K562 (cell line): Measurements from ENCODE around the gene ARRDC5. TPM values are rescaled to one million over a fixed set of nuclear protein-coding genes. Genes with fewer than 3 reads are reported as not detected.

Experiments used
- ARHGAP35 ChIP-seq: fragments of 450-650 bp; IDR thresholded peaks from 2 replicates; pipeline ENCODE4 v1.6.1; 2018; ENCODE audit not compliant: partially characterized antibody
- BRD4 ChIP-seq: fragments of 200-600 bp; sonication (generic); IDR thresholded peaks from 2 replicates; pipeline ENCODE4 v1.6.1; 2017; ENCODE audit warnings: inconsistent platforms
- BRD9 ChIP-seq: fragments of 450-650 bp; IDR thresholded peaks from 2 replicates; pipeline ENCODE4 v1.6.1; 2018; ENCODE audit warnings: low read depth; ENCODE audit not compliant: partially characterized antibody
- CBX1 ChIP-seq: sonication (generic); IDR thresholded peaks from 2 replicates; pipeline ENCODE4 v1.6.1; 2016; ENCODE audit warnings: antibody characterized with exemption, low read depth, mild to moderate bottlenecking
- E2F5 ChIP-seq: sonication (generic); formaldehyde crosslinking; IDR thresholded peaks from 2 replicates; pipeline ENCODE4 v1.8.0; 2022; ENCODE audit warnings: mild to moderate bottlenecking, missing genetic modification reagents
- FOXP1 ChIP-seq: sonication (generic); formaldehyde crosslinking; IDR thresholded peaks from 2 replicates; pipeline ENCODE4 v1.8.0; 2022; ENCODE audit warnings: mild to moderate bottlenecking, missing genetic modification reagents
- JUND ChIP-seq, 2 experiments: IDR thresholded peaks; 2 replicates in 1 of 2; 3 replicates in 1 of 2; pipeline ENCODE4 v1.6.1; 2011; ENCODE audit warnings: borderline replicate concordance in 2 of 2, low read depth in 2 of 2, low read length in 2 of 2, improper control_type of control experiment in 1 of 2, missing biosample characterization in 1 of 2, missing genetic modification characterization in 1 of 2, missing genetic modification reagents in 1 of 2
- MAFK ChIP-seq: IDR thresholded peaks from 2 replicates; pipeline ENCODE4 v1.6.1; 2011; ENCODE audit warnings: low read length, improper control_type of control experiment
- MYC ChIP-seq, 2 experiments: fragments of 250-450 bp in 1 of 2; sonication (Bioruptor Pico) in 1 of 2; IDR thresholded peaks; 2 replicates each; pipeline versions ENCODE4 v1.5.1 to v1.6.1; 2012 to 2021; ENCODE audit warnings: low read depth in 2 of 2, borderline replicate concordance in 1 of 2, improper control_type of control experiment in 1 of 2, low read length in 1 of 2, mild to moderate bottlenecking in 1 of 2, moderate library complexity in 1 of 2
- NCOR1 ChIP-seq: fragments of 450-650 bp; IDR thresholded peaks from 2 replicates; pipeline ENCODE4 v1.6.1; 2016; ENCODE audit warnings: mild to moderate bottlenecking, moderate library complexity
- NFXL1 ChIP-seq: fragments of 450-650 bp; formaldehyde crosslinking; IDR thresholded peaks from 2 replicates; pipeline ENCODE4 v1.4.0; 2021; ENCODE audit warnings: mild to moderate bottlenecking
- PCBP1 ChIP-seq: fragments of 200-400 bp; formaldehyde crosslinking; IDR thresholded peaks from 2 replicates; pipeline ENCODE4 v1.6.1; 2018; ENCODE audit warnings: mild to moderate bottlenecking, low read depth, low read length; ENCODE audit not compliant: poor library complexity, severe bottlenecking
- PHF20 ChIP-seq: fragments of 450-650 bp; IDR thresholded peaks from 2 replicates; pipeline ENCODE4 v1.6.1; 2018; ENCODE audit not compliant: partially characterized antibody
- SMARCA4 ChIP-seq: fragments of 450-650 bp; IDR thresholded peaks from 2 replicates; pipeline ENCODE4 v1.6.1; 2016
- SMARCB1 ChIP-seq: IDR thresholded peaks from 2 replicates; pipeline ENCODE4 v1.6.1; 2011; ENCODE audit warnings: improper control_type of control experiment, low read depth; ENCODE audit not compliant: insufficient read length
- SNIP1 ChIP-seq: fragments of 450-650 bp; IDR thresholded peaks from 2 replicates; pipeline ENCODE4 v1.7.1; 2017; ENCODE audit warnings: low read depth, mild to moderate bottlenecking
- SUPT5H ChIP-seq: fragments of 450-650 bp; IDR thresholded peaks from 2 replicates; pipeline ENCODE4 v1.6.1; 2016
- TAL1 ChIP-seq: fragments of 450-650 bp; IDR thresholded peaks from 2 replicates; pipeline ENCODE4 v1.6.1; 2016; ENCODE audit warnings: mild to moderate bottlenecking
- THRAP3 ChIP-seq: fragments of 450-650 bp; IDR thresholded peaks from 2 replicates; pipeline ENCODE4 v1.6.1; 2016; ENCODE audit warnings: mild to moderate bottlenecking, inconsistent platforms, borderline replicate concordance
- ZC3H4 ChIP-seq: sonication (generic); formaldehyde crosslinking; IDR thresholded peaks from 2 replicates; pipeline ENCODE4 v1.9.0; 2021; ENCODE audit warnings: missing genetic modification reagents, borderline replicate concordance
- ZNF165 ChIP-seq: fragments of 250-450 bp; sonication (Bioruptor Pico); IDR thresholded peaks from 2 replicates; pipeline ENCODE4 v1.4.0; 2020; ENCODE audit warnings: borderline replicate concordance
- ZNF175 ChIP-seq: fragments of 200-800 bp; sonication (Bioruptor generic); IDR thresholded peaks from 2 replicates; pipeline ENCODE4 v1.6.1; 2016; ENCODE audit warnings: low read depth, mild to moderate bottlenecking, missing genetic modification characterization, missing compliant biosample characterization
- ZNF24 ChIP-seq: fragments of 450-650 bp; IDR thresholded peaks from 2 replicates; pipeline ENCODE4 v1.6.1; 2016
- ZNF253 ChIP-seq: fragments of 250-450 bp; sonication (Bioruptor Pico); conservative IDR thresholded peaks from 2 replicates; pipeline ENCODE4 v1.6.1; 2021; ENCODE audit warnings: mild to moderate bottlenecking
- ZNF311 ChIP-seq: fragments of 250-450 bp; sonication (Bioruptor Pico); IDR thresholded peaks from 2 replicates; pipeline ENCODE4 v1.4.0; 2020; ENCODE audit warnings: mild to moderate bottlenecking, moderate library complexity
- polyA plus RNA-seq, 8 experiments: library from polyadenylated mRNA; depleted of rRNA in 4 of 8; stranded (reverse) in 5 of 8; unstranded in 3 of 8; fragments of >200 nt; fragmentation: Nextera tagmentation in 2 of 8; fragmentation: Illumina TruSeq in 1 of 8; extraction: Ambion mirVana in 2 of 8; extraction: Trizol in 1 of 8; gene quantifications; 2 replicates each; pipeline versions ENCODE4 v1.2.1 to v1.2.3, GENCODE V29; 2011 to 2014; ENCODE audit warnings: inconsistent platforms in 1 of 8, missing spikeins in 1 of 8
- total RNA-seq, 7 experiments: library from RNA; depleted of rRNA in 6 of 7; stranded (reverse); fragments of >200 nt in 6 of 7; fragmentation: Illumina TruSeq in 2 of 7; extraction: Trizol in 2 of 7; gene quantifications; 2 replicates each; pipeline versions ENCODE4 v1.2.1 to v1.2.3, GENCODE V29; 2011 to 2021; ENCODE audit warnings: low replicate concordance in 1 of 7
- TF ChIP-seq, protein P1 (sequence below): sonication (generic); formaldehyde crosslinking; IDR thresholded peaks from 2 replicates; pipeline ENCODE4 v1.8.0; 2022; ENCODE audit warnings: missing genetic modification reagents, mild to moderate bottlenecking, moderate library complexity, borderline replicate concordance

Gene ARRDC5
- total and polyA plus RNA-seq, 9 of the 15 experiments (the other 6 are each of a cell fraction or from before 2014, with no cell fraction given) = not detected

- TF ChIP-seq, protein P1, sequence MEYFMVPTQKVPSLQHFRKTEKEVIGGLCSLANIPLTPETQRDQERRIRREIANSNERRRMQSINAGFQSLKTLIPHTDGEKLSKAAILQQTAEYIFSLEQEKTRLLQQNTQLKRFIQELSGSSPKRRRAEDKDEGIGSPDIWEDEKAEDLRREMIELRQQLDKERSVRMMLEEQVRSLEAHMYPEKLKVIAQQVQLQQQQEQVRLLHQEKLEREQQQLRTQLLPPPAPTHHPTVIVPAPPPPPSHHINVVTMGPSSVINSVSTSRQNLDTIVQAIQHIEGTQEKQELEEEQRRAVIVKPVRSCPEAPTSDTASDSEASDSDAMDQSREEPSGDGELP (CRISPR knock-in tag) = peak; percentile 70
- TF ChIP-seq SUPT5H = no peak
- 0 out of 2 replicates have a peak, but pooled peaks have one; percentile 47 for TF ChIP-seq MYC (IDR thresholded peaks at IDR 0.05; ENCODE audit: low read depth, low read length)
- no peak for TF ChIP-seq MYC (CRISPR knock-in tag; IDR thresholded peaks at IDR 0.05; ENCODE audit: borderline replicate concordance, low read depth)
- 0 out of 2 replicates have a peak, but pooled peaks have one; percentile 20 for TF ChIP-seq BRD4
- peak; percentile 39 for TF ChIP-seq SMARCB1
- no peak for TF ChIP-seq ZNF165 (CRISPR knock-in tag)
- TF ChIP-seq CBX1 = peak; percentile 99
- no peak for TF ChIP-seq SNIP1
- TF ChIP-seq SMARCA4 = peak; percentile 95
- TF ChIP-seq ZC3H4 (CRISPR knock-in tag) = no peak
- TF ChIP-seq JUND (IDR thresholded peaks at IDR 0.05; ENCODE audit: borderline replicate concordance, low read depth, low read length) = peak; percentile 100
- TF ChIP-seq JUND (tag; IDR thresholded peaks at IDR 0.05; ENCODE audit: borderline replicate concordance, low read depth, low read length) = peak; percentile 98
- peak; percentile 85 for TF ChIP-seq PHF20
- peak; percentile 54 for TF ChIP-seq NCOR1
- no peak for TF ChIP-seq ZNF253 (CRISPR knock-in tag)
- no peak for TF ChIP-seq E2F5 (CRISPR knock-in tag)
- TF ChIP-seq BRD9 = peak; percentile 82
- no peak for TF ChIP-seq NFXL1 (CRISPR knock-in tag)
- TF ChIP-seq ZNF175 (CRISPR knock-in tag) = peak; percentile 57; the same call in 1 of the 2 replicates
- no peak for TF ChIP-seq PCBP1
- TF ChIP-seq THRAP3 = 0 out of 2 replicates have a peak, but pooled peaks have one; percentile 53
- TF ChIP-seq ZNF24 = peak; percentile 47; the same call in 1 of the 2 replicates
- TF ChIP-seq ARHGAP35 = peak; percentile 13
- no peak for TF ChIP-seq TAL1
- TF ChIP-seq ZNF311 (CRISPR knock-in tag) = no peak
- no peak; the same call in 1 of the 2 replicates for TF ChIP-seq MAFK
- no peak for TF ChIP-seq FOXP1 (CRISPR knock-in tag)
These were observed 32.5 kb downstream of the ARRDC5 start (continued) for GRCh38 chr19:4870025-4870700.
